BE2C (cell line): ENCODE results near the gene DDT.
"Not testable (repeated sequence)": the region's sequence is repeated elsewhere in the genome, so short reads cannot be mapped to it uniquely, and the experiment has no call there.

Source experiments
- DNase-seq: peaks from one replicate; pipeline ENCODE4 v3.0.0-alpha.2; 2020
- H3K27me3 ChIP-seq: fragments of 250-450 bp; sonication (Bioruptor Pico); 2 replicates; pipeline ENCODE4 v1.5.1; 2020; ENCODE audit warnings: mild to moderate bottlenecking
- H3K36me3 ChIP-seq: fragments of 250-450 bp; sonication (Bioruptor Pico); 2 replicates; pipeline ENCODE4 v1.5.1; 2020; ENCODE audit warnings: mild to moderate bottlenecking
- H3K4me1 ChIP-seq: fragments of 250-450 bp; sonication (Bioruptor Pico); 2 replicates; pipeline ENCODE4 v1.5.1; 2020
- H3K4me3 ChIP-seq: 2 replicates; pipeline ENCODE4 v1.5.1; 2011; ENCODE audit warnings: low read depth, low read length
- H3K9me3 ChIP-seq: fragments of 250-450 bp; sonication (Bioruptor Pico); 2 replicates; pipeline ENCODE4 v1.5.1; 2020
- TF ChIP-seq, protein P1 (sequence below): IDR thresholded peaks from 2 replicates; pipeline ENCODE4 v1.5.1; 2012; ENCODE audit warnings: mild to moderate bottlenecking, low read depth, low read length

The DDT gene

GRCh38 chr22:24006207-24006913 lies 32.1 kb upstream of the DDT start:
- H3K4me3 ChIP-seq = no peak overlapping the region
- no peaks in the 10 kb centered on the region for H3K27me3 ChIP-seq
- H3K36me3 ChIP-seq = no peaks in the 10 kb centered on the region
- H3K9me3 ChIP-seq = no peaks in the 10 kb centered on the region
- TF ChIP-seq, protein P1, sequence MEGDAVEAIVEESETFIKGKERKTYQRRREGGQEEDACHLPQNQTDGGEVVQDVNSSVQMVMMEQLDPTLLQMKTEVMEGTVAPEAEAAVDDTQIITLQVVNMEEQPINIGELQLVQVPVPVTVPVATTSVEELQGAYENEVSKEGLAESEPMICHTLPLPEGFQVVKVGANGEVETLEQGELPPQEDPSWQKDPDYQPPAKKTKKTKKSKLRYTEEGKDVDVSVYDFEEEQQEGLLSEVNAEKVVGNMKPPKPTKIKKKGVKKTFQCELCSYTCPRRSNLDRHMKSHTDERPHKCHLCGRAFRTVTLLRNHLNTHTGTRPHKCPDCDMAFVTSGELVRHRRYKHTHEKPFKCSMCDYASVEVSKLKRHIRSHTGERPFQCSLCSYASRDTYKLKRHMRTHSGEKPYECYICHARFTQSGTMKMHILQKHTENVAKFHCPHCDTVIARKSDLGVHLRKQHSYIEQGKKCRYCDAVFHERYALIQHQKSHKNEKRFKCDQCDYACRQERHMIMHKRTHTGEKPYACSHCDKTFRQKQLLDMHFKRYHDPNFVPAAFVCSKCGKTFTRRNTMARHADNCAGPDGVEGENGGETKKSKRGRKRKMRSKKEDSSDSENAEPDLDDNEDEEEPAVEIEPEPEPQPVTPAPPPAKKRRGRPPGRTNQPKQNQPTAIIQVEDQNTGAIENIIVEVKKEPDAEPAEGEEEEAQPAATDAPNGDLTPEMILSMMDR = no peak
- DNase-seq = no peak
- no peaks in the 10 kb centered on the region for H3K4me1 ChIP-seq

GRCh38 chr22:24005201-24005600 lies 31.0 kb upstream of the DDT start, which contains the start of gene GSTT4:
TSS of gene GSTT4 (minus strand) at chr22:24005453. CDS start at chr22:24005356, 97 bp downstream.
- H3K9me3 ChIP-seq = no peaks in the 10 kb centered on the region

GRCh38 chr22:24003887-24004286 lies 29.6 kb upstream of the DDT start:
- Histone ChIP-seq H3K27me3 (no peaks in the 10 kb centered on the region), H3K9me3 (no peaks in the 10 kb centered on the region), H3K4me3 (no peak overlapping the region), H3K36me3 (no peaks in the 10 kb centered on the region), H3K4me1 (no peaks in the 10 kb centered on the region)
- no peak for DNase-seq
- TF ChIP-seq, protein P1 = no peak

More at GRCh38 chr22:24005201-24005600, 31.0 kb upstream of the DDT start, which contains the start of gene GSTT4:
- Histone ChIP-seq H3K36me3 (no peaks in the 10 kb centered on the region), H3K4me3 (no peak within 1 kb of the TSS), H3K27me3 (no peaks in the 10 kb centered on the region), H3K4me1 (no peaks in the 10 kb centered on the region)
- DNase-seq = no peak
- TF ChIP-seq, protein P1 = no peak

DNA sequence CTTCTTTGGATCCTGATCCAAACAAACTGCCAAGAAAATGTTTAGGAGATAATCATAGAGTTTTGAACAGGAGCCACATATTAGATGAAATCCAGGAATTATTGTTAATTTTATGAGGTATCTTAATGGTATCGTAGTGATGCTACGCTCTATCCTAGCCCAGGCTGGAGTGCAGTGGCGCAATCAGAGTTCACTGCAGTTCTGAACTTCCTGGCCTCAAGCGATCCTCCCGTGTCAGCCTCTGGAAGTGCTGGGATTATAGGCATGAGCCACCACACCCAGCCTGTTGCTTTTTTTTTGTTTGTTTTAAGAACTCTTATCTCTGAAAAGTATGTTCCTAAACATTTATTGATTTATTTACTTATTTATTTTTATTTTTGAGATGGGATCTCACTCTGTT lies 28.6 kb upstream of the DDT start:
- TF ChIP-seq, protein P1 = no peak
- no peaks in the 10 kb centered on the region for H3K4me1 ChIP-seq
- no peaks in the 10 kb centered on the region for H3K9me3 ChIP-seq
- H3K36me3 ChIP-seq = no peaks in the 10 kb centered on the region
- no peak overlapping the region for H3K4me3 ChIP-seq
- DNase-seq = no peak
- no peaks in the 10 kb centered on the region for H3K27me3 ChIP-seq

GRCh38 chr22:24002272-24002671 lies 28.0 kb upstream of the DDT start:
- TF ChIP-seq, protein P1 = no peak

DNA sequence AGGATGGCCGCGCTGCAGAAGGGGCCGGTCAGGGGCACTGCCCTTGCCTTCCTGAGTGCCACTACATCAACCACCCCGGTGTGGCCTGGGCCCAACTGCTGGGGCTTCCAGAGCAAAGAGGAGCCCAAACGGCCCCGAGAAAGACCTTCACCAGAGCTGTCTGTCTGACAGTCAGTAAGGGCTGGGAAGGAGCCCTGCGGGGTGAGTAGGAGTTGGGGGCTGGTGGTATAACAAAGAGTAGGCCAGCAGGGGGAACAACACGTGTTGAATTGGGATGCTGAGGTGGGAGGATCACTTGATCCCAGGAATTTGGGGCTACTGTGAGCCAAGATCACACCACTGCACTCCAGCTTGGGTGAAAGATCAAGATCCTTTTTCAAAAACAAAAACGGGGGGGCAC lies 27.1 kb upstream of the DDT start:
- no peaks in the 10 kb centered on the region for H3K4me1 ChIP-seq
- TF ChIP-seq, protein P1 = no peak
- DNase-seq = no peak

More at GRCh38 chr22:24002272-24002671, 28.0 kb upstream of the DDT start:
- Histone ChIP-seq H3K4me3 (no peak overlapping the region), H3K4me1 (no peaks in the 10 kb centered on the region), H3K9me3 (no peaks in the 10 kb centered on the region), H3K36me3 (no peaks in the 10 kb centered on the region), H3K27me3 (no peaks in the 10 kb centered on the region)
- DNase-seq = no peak

GRCh38 chr22:23999779-24000178 lies 25.5 kb upstream of the DDT start:
- H3K4me1 ChIP-seq = not testable (repeated sequence)

More for the DNA sequence above, 27.1 kb upstream of the DDT start:
- Histone ChIP-seq H3K27me3 (no peaks in the 10 kb centered on the region), H3K9me3 (no peaks in the 10 kb centered on the region), H3K4me3 (no peak overlapping the region), H3K36me3 (no peaks in the 10 kb centered on the region)

More at GRCh38 chr22:23999779-24000178, 25.5 kb upstream of the DDT start:
- H3K9me3 ChIP-seq, H3K36me3 ChIP-seq, H3K27me3 ChIP-seq, DNase-seq, H3K4me3 ChIP-seq: not testable (repeated sequence)
